OCI-LY7 (cell line): ENCODE data around the gene SETD1A. TPM values are rescaled to one million over a fixed set of nuclear protein-coding genes. Genes with fewer than 3 reads are reported as not detected.

ENCODE experiments used
- BruUV-seq: library from RNA; stranded (reverse); fragments of 400-500 nt; replicated peaks from 2 replicates; lab custom pipeline; 2021; lab: Mats Ljungman, UMichigan
- CTCF ChIA-PET: fragments of 300-600 bp; sonication (Branson Sonifier 250); formaldehyde crosslinking; loops from one replicate; lab custom pipeline; 2022; ENCODE audit warnings: antibody characterized with exemption; ENCODE audit not compliant: unreplicated experiment; lab: Charles Lee
- POLR2A ChIA-PET: fragments of 300-600 bp; sonication (Branson Sonifier 250); formaldehyde crosslinking; loops from one replicate; lab custom pipeline; 2022; ENCODE audit warnings: antibody characterized with exemption; lab: Charles Lee
- DNase-seq: peaks from one replicate; pipeline ENCODE4 v3.0.0-alpha.2; 2015; ENCODE audit warnings: low spot score
- H2AFZ ChIP-seq: fragments of 200-600 bp; sonication (generic), shearing (Covaris generic); 2 replicates; pipeline ENCODE4 v1.6.1; 2014; ENCODE audit warnings: mild to moderate bottlenecking, antibody characterized with exemption, low read length, moderate library complexity
- H3K27ac ChIP-seq: fragments of 200-600 bp; sonication (generic); 2 replicates; pipeline ENCODE4 v1.5.1; 2014; ENCODE audit warnings: mixed run types, low read depth, mild to moderate bottlenecking, moderate library complexity, low read length, inconsistent platforms; ENCODE audit not compliant: poor library complexity, severe bottlenecking
- H3K36me3 ChIP-seq: fragments of 200-600 bp; sonication (generic); 2 replicates; pipeline ENCODE4 v1.6.1; 2014; ENCODE audit warnings: mild to moderate bottlenecking, antibody characterized with exemption, low read length, moderate library complexity, mixed read lengths; ENCODE audit not compliant: insufficient read depth
- H3K4me1 ChIP-seq: fragments of 200-600 bp; sonication (generic); 2 replicates; pipeline ENCODE4 v1.5.1; 2014; ENCODE audit warnings: mild to moderate bottlenecking, low read length; ENCODE audit not compliant: insufficient read depth, poor library complexity, severe bottlenecking
- H3K4me2 ChIP-seq: fragments of 200-600 bp; sonication (generic); 2 replicates; pipeline ENCODE4 v1.6.1; 2014; ENCODE audit warnings: mild to moderate bottlenecking, low read length
- H3K4me3 ChIP-seq: fragments of 200-600 bp; sonication (generic); 2 replicates; pipeline ENCODE4 v1.5.1; 2014; ENCODE audit warnings: mild to moderate bottlenecking, low read depth, low read length; ENCODE audit not compliant: poor library complexity, severe bottlenecking
- H3K79me2 ChIP-seq: fragments of 200-600 bp; sonication (generic); 2 replicates; pipeline ENCODE4 v1.6.1; 2016; ENCODE audit warnings: low read depth, mild to moderate bottlenecking, low read length, moderate library complexity, mixed read lengths; ENCODE audit not compliant: insufficient read depth
- H3K9me2 ChIP-seq: fragments of 200-600 bp; sonication (generic); 2 replicates; pipeline ENCODE4 v1.6.1; 2016; ENCODE audit warnings: mild to moderate bottlenecking, low read length, mixed read lengths; ENCODE audit not compliant: insufficient read depth
- H3K9me3 ChIP-seq: fragments of 200-600 bp; sonication (generic); 2 replicates; pipeline ENCODE4 v1.6.1; 2014; ENCODE audit warnings: mild to moderate bottlenecking, mixed run types, low read length, mixed read lengths
- H4K20me1 ChIP-seq: fragments of 200-600 bp; sonication (generic); 2 replicates; pipeline ENCODE4 v1.6.1; 2014; ENCODE audit warnings: mild to moderate bottlenecking, antibody characterized with exemption, low read length, moderate library complexity, mixed read lengths; ENCODE audit not compliant: insufficient read depth
- CTCF ChIP-seq: fragments of 200-600 bp; sonication (generic); conservative IDR thresholded peaks from 2 replicates; pipeline ENCODE4 v1.5.1; 2014; ENCODE audit warnings: mild to moderate bottlenecking, antibody characterized with exemption, low read length, moderate library complexity, mixed read lengths
- EZH2phosphoT487 ChIP-seq: fragments of 200-600 bp; sonication (generic); IDR thresholded peaks from 2 replicates; pipeline ENCODE4 v1.6.1; 2018; ENCODE audit warnings: low read depth, borderline replicate concordance, mild to moderate bottlenecking, mixed run types, antibody characterized with exemption, low read length, moderate library complexity, mixed read lengths
- intact Hi-C: fragments of 100-400 bp; cut with micrococcal nuclease; formaldehyde crosslinking; loops from one replicate; pipeline ENCODE4 v1.10.0; 2022; ENCODE audit not compliant: unreplicated experiment
- total RNA-seq, 2 experiments: library from RNA; depleted of rRNA in 1 of 2; stranded (reverse); fragments of >200 nt in 1 of 2; shearing (Covaris generic) in 1 of 2; gene quantifications; 2 replicates each; pipeline ENCODE4 v1.2.3, GENCODE V29; 2014 to 2022

SETD1A gene
- total RNA-seq, 2 experiments from 2014 or later: 8.6 to 36.0 TPM

DNA sequence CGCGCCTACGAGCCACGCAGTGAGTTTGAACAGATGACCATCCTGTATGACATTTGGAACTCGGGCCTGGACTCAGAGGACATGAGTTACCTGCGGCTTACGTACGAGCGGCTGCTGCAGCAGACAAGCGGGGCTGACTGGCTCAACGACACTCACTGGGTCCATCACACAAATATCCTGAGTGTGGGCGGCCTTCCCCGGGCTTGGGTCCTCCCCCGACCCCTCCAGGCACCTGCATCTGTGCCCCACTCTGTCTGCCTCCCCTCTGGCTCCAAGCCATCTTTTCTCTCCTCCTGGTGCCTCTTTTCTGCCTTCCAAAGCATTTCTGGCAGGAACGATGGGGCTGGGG is 22.4 kb downstream of the SETD1A start:
- peaks cover 90% of the 10 kb centered on the region for H3K36me3 ChIP-seq
- no peak overlapping the region for H3K4me2 ChIP-seq
- intact Hi-C loops: loop anchor here (10.0 kb wide), 1 partner anchor 315 kb away; no protein-coding TSS in a partner anchor
- H2AFZ ChIP-seq: no peak overlapping the region
- TF ChIP-seq CTCF (no peak), EZH2phosphoT487 (no peak)
- H3K27ac ChIP-seq: no peak overlapping the region
- H3K9me3 ChIP-seq: no peaks in the 10 kb centered on the region
- no peaks in the 10 kb centered on the region for H3K9me2 ChIP-seq
- no peaks in the 10 kb centered on the region for H4K20me1 ChIP-seq
- ChIA-PET POLR2A (no interaction called here), CTCF (no interaction called here)
- H3K4me1 ChIP-seq: no peaks in the 10 kb centered on the region
- no peak overlapping the region for H3K4me3 ChIP-seq
- no peak for DNase-seq
- no TSS peak for BruUV-seq
- no peaks in the 10 kb centered on the region for H3K79me2 ChIP-seq

- Histone ChIP-seq H4K20me1 (no peaks in the 10 kb centered on the region), H3K4me1 (no peaks in the 10 kb centered on the region), H3K4me2 (no peak overlapping the region), H3K27ac (no peak overlapping the region), H3K9me3 (no peaks in the 10 kb centered on the region), H3K4me3 (no peak overlapping the region), H3K9me2 (no peaks in the 10 kb centered on the region), H3K79me2 (no peaks in the 10 kb centered on the region), H2AFZ (no peak overlapping the region), H3K36me3 (peaks cover 91% of the 10 kb centered on the region)
- no peak for DNase-seq
- intact Hi-C loops: loop anchor here (10.0 kb wide), 1 partner anchor 314 kb away; no protein-coding TSS in a partner anchor
- ChIA-PET CTCF (no interaction called here), POLR2A (no interaction called here)
- TSS peak; percentile 47 for BruUV-seq
- TF ChIP-seq EZH2phosphoT487 (no peak), CTCF (no peak)
Observed at GRCh38 chr16:30980434-30980833, 22.9 kb downstream of the SETD1A start.

- TF ChIP-seq EZH2phosphoT487: no peak
- TF ChIP-seq CTCF: no peak
- CTCF ChIA-PET: no interaction called here
- no peaks in the 10 kb centered on the region for H3K4me1 ChIP-seq
- H2AFZ ChIP-seq: no peak overlapping the region
- peaks cover 91% of the 10 kb centered on the region for H3K36me3 ChIP-seq
- no peaks in the 10 kb centered on the region for H3K9me2 ChIP-seq
- no peak overlapping the region for H3K4me2 ChIP-seq
- POLR2A ChIA-PET: no interaction called here
- H3K79me2 ChIP-seq: no peaks in the 10 kb centered on the region
- no peaks in the 10 kb centered on the region for H4K20me1 ChIP-seq
- no peak overlapping the region for H3K27ac ChIP-seq
- DNase-seq: no peak
- no TSS peak for BruUV-seq
- H3K4me3 ChIP-seq: no peak overlapping the region
- no peaks in the 10 kb centered on the region for H3K9me3 ChIP-seq
- intact Hi-C loops: loop anchor here (10.0 kb wide), 1 partner anchor 314 kb away; no protein-coding TSS in a partner anchor
Observed at GRCh38 chr16:30980959-30981358, 23.4 kb downstream of the SETD1A start.
